Esophagus squamous epithelium (tissue), 4 donors: ENCODE results near the gene C2orf80.

Source experiments
- POLR2A ChIP-seq, 4 donors: fragments of 450-650 bp; IDR thresholded peaks; one replicate each; pipeline ENCODE4 v1.6.1; 2017; ENCODE audit warnings: antibody characterized with exemption in 4 of 4, mild to moderate bottlenecking in 4 of 4, moderate library complexity in 3 of 4
- TF ChIP-seq, protein P1 (sequence below), 6 experiments: fragments of 450-650 bp in 4 of 6; fragments of 200-600 bp in 2 of 6; sonication (generic) in 2 of 6; IDR thresholded peaks; one replicate each; pipeline ENCODE4 v1.5.1; 2016 to 2019; ENCODE audit warnings: antibody characterized with exemption in 6 of 6, mild to moderate bottlenecking in 4 of 6, moderate library complexity in 4 of 6

DNA sequence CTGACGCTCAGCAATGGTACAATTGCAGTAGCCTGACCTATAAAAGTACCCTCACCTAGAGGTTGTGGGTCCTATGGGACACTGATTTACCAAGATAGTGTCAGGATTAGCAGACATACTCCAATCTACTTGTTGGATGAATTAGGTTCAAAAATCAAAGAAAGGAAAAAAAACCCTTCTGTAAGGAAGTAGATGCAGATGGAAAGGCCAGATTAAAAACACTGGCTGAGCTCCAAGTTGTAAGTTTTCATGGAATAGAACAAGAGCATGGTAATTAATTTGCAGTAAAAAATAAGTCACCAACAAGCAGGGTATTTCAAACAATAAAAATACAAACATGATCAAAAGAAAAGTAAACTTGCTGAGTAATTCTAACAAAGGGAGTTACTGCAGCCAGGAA lies 38.6 kb upstream of the C2orf80 start:
- TF ChIP-seq, protein P1, sequence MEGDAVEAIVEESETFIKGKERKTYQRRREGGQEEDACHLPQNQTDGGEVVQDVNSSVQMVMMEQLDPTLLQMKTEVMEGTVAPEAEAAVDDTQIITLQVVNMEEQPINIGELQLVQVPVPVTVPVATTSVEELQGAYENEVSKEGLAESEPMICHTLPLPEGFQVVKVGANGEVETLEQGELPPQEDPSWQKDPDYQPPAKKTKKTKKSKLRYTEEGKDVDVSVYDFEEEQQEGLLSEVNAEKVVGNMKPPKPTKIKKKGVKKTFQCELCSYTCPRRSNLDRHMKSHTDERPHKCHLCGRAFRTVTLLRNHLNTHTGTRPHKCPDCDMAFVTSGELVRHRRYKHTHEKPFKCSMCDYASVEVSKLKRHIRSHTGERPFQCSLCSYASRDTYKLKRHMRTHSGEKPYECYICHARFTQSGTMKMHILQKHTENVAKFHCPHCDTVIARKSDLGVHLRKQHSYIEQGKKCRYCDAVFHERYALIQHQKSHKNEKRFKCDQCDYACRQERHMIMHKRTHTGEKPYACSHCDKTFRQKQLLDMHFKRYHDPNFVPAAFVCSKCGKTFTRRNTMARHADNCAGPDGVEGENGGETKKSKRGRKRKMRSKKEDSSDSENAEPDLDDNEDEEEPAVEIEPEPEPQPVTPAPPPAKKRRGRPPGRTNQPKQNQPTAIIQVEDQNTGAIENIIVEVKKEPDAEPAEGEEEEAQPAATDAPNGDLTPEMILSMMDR (IDR thresholded peaks at IDR 0.05) = no peak
- no peak for TF ChIP-seq POLR2A (IDR thresholded peaks at IDR 0.05)
